Suprapubic skin (tissue), 4 donors: Measurements from ENCODE around the gene KRT6B. TPM values are rescaled to one million over a fixed set of nuclear protein-coding genes. Genes with fewer than 3 reads are reported as not detected.
"Not testable (repeated sequence)": the region's sequence is repeated elsewhere in the genome, so short reads cannot be mapped to it uniquely, and the experiment has no call there.

ENCODE experiments used
- DNase-seq, 2 donors: peaks; one replicate each; pipeline ENCODE4 v3.0.0-alpha.2; 2019; ENCODE audit warnings: low spot score in 2 of 2
- H3K27ac ChIP-seq: fragments of 200-600 bp; sonication (generic); one replicate; pipeline ENCODE4 v1.5.1; 2019
- H3K27me3 ChIP-seq: fragments of 200-600 bp; sonication (generic); one replicate; pipeline ENCODE4 v1.5.1; 2019
- H3K36me3 ChIP-seq: fragments of 200-600 bp; sonication (generic); one replicate; pipeline ENCODE4 v1.5.1; 2019
- H3K4me1 ChIP-seq: fragments of 200-600 bp; sonication (generic); one replicate; pipeline ENCODE4 v1.5.1; 2019
- H3K4me3 ChIP-seq: fragments of 200-600 bp; sonication (generic); one replicate; pipeline ENCODE4 v1.5.1; 2019; ENCODE audit warnings: mild to moderate bottlenecking
- H3K9me3 ChIP-seq: fragments of 200-600 bp; sonication (generic); one replicate; pipeline ENCODE4 v1.5.1; 2019
- CTCF ChIP-seq, 2 donors: fragments of 200-600 bp in 1 of 2; fragments of 450-650 bp in 1 of 2; sonication (generic) in 1 of 2; IDR thresholded peaks; one replicate each; pipeline ENCODE4 v1.5.1; 2016 to 2019; ENCODE audit warnings: antibody characterized with exemption in 2 of 2, mild to moderate bottlenecking in 1 of 2, moderate library complexity in 1 of 2
- EP300 ChIP-seq: sonication (generic); formaldehyde crosslinking; IDR thresholded peaks from one replicate; pipeline ENCODE4 v1.6.1; 2017; ENCODE audit warnings: antibody characterized with exemption
- POLR2A ChIP-seq, 2 donors: fragments of 450-650 bp; IDR thresholded peaks; one replicate each; pipeline ENCODE4 v1.6.1; 2017; ENCODE audit warnings: antibody characterized with exemption in 2 of 2, mild to moderate bottlenecking in 2 of 2, moderate library complexity in 2 of 2
- POLR2AphosphoS5 ChIP-seq, 3 donors: sonication (generic); formaldehyde crosslinking; IDR thresholded peaks; one replicate each; pipeline ENCODE4 v1.6.1; 2017; ENCODE audit warnings: antibody characterized with exemption in 3 of 3
- WGBS: methylation state at CpG from one replicate; pipeline ENCODE4 v1.1.5; 2018; 5-methylcytosine and 5-hydroxymethylcytosine counted together
- total RNA-seq, 4 donors: library from RNA; depleted of rRNA; stranded (reverse); fragments of >200 nt; gene quantifications; one replicate each; pipeline ENCODE4 v1.1.0, GENCODE V29; 2016

Gene KRT6B
- total RNA-seq, result 100 to 1,000 TPM in 3 of 4 donors, 10 to 100 TPM in 1; 44.8 to 765 (median 249) TPM

GRCh38 chr12:52452101-52452500 lies at the start of gene KRT6B:
Gene KRT6B (minus strand): TSS chr12:52452146. CDS start chr12:52452078, 68 bp downstream.
- peaks cover 12% of the 10 kb centered on the region for H3K27me3 ChIP-seq
- no peaks in the 10 kb centered on the region for H3K36me3 ChIP-seq
- no peaks in the 10 kb centered on the region for H3K9me3 ChIP-seq
- TF ChIP-seq POLR2AphosphoS5 (IDR thresholded peaks at IDR 0.05), result no peak
- no peak for TF ChIP-seq CTCF (IDR thresholded peaks at IDR 0.05)
- no peak for TF ChIP-seq EP300
- no peak for TF ChIP-seq POLR2A (IDR thresholded peaks at IDR 0.05)
- no peak within 1 kb of the TSS for H3K4me3 ChIP-seq
- H3K4me1 ChIP-seq, result no peaks in the 10 kb centered on the region
- no peak for DNase-seq
- no peak within 1 kb of the TSS for H3K27ac ChIP-seq
- WGBS, result 67% methylated on average over 6 of the region's 6 CpGs

GRCh38 chr12:52501490-52501889 lies 49.5 kb upstream of the KRT6B start:
- no peak overlapping the region for H3K4me3 ChIP-seq
- H3K36me3 ChIP-seq, result no peaks in the 10 kb centered on the region
- H3K27ac ChIP-seq, result no peak overlapping the region
- 94% methylated on average over 7 of the region's 7 CpGs for WGBS
- no peaks in the 10 kb centered on the region for H3K27me3 ChIP-seq
- no peak for TF ChIP-seq POLR2AphosphoS5 (IDR thresholded peaks at IDR 0.05)
- TF ChIP-seq EP300, result no peak
- TF ChIP-seq CTCF (IDR thresholded peaks at IDR 0.05), result no peak
- TF ChIP-seq POLR2A (IDR thresholded peaks at IDR 0.05), result no peak
- no peak for DNase-seq
- peaks cover 7% of the 10 kb centered on the region for H3K4me1 ChIP-seq
- H3K9me3 ChIP-seq, result no peaks in the 10 kb centered on the region

GRCh38 chr12:52500574-52500973 lies 48.6 kb upstream of the KRT6B start:
- not testable (repeated sequence) for H3K9me3 ChIP-seq, H3K4me3 ChIP-seq, H3K36me3 ChIP-seq, DNase-seq, H3K27ac ChIP-seq, H3K27me3 ChIP-seq
- H3K4me1 ChIP-seq, result peaks cover 16% of the 10 kb centered on the region
- WGBS, result 80% methylated on average over 6 of the region's 6 CpGs

- Histone ChIP-seq H3K9me3 (no peaks in the 10 kb centered on the region), H3K36me3 (no peaks in the 10 kb centered on the region), H3K4me3 (no peak overlapping the region), H3K27ac (no peak overlapping the region), H3K27me3 (no peaks in the 10 kb centered on the region), H3K4me1 (peaks cover 22% of the 10 kb centered on the region)
- 84% methylated on average over 5 of the region's 5 CpGs for WGBS
- no peak for TF ChIP-seq EP300
- no peak for TF ChIP-seq CTCF (IDR thresholded peaks at IDR 0.05)
- TF ChIP-seq POLR2AphosphoS5 (IDR thresholded peaks at IDR 0.05), result no peak
- TF ChIP-seq POLR2A (IDR thresholded peaks at IDR 0.05), result no peak
- DNase-seq, result no peak
These were observed 48.0 kb upstream of the KRT6B start for GRCh38 chr12:52499806-52500560.

- WGBS, result 22% methylated on average over 1 of the region's 1 CpG
- no peaks in the 10 kb centered on the region for H3K9me3 ChIP-seq
- peaks cover 32% of the 10 kb centered on the region for H3K4me1 ChIP-seq
- no peak overlapping the region for H3K27ac ChIP-seq
- H3K36me3 ChIP-seq, result no peaks in the 10 kb centered on the region
- DNase-seq, result no peak
- no peak for TF ChIP-seq EP300
- TF ChIP-seq POLR2A (IDR thresholded peaks at IDR 0.05), result no peak
- no peak for TF ChIP-seq POLR2AphosphoS5 (IDR thresholded peaks at IDR 0.05)
- no peak for TF ChIP-seq CTCF (IDR thresholded peaks at IDR 0.05)
- H3K27me3 ChIP-seq, result no peaks in the 10 kb centered on the region
- no peak overlapping the region for H3K4me3 ChIP-seq
These were observed 47.0 kb upstream of the KRT6B start for GRCh38 chr12:52498946-52499345.
